HG03039 (cell line): Measurements from ENCODE around the gene SEMA6D.

Experiments used
- ATAC-seq: cut with Tn5 transposase; IDR thresholded peaks from one replicate; pipeline ENCODE4 v1.9.1; 2021; ENCODE audit warnings: mild to moderate bottlenecking, moderate library complexity; ENCODE audit not compliant: unreplicated experiment

The SEMA6D gene

DNA sequence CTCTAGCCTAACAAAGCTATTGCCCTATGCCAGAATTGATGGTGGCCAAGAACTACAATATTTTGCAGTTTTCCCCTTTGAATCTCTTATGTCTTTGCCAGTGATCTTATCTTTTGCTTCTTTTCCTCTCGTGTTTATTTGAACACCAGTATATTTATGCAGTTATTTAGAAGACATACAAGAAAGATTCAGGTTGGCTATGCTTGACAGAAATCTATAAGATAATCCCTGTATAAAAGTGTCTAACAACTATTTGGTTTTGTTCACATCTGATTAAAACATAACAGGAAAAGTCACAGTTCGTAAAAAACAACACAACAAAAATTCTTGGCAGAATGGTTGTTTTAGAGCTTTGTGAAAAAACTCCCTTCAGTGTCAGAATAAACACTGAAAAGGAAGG lies 63.7 kb downstream of the SEMA6D start:
- no peak for ATAC-seq

GRCh38 chr15:47781527-47781926 lies 64.2 kb downstream of the SEMA6D start:
- ATAC-seq = no peak

GRCh38 chr15:47784820-47785219 lies 67.5 kb downstream of the SEMA6D start:
- ATAC-seq = no peak

- ATAC-seq = no peak
Measured at GRCh38 chr15:47786371-47786770, 69.1 kb downstream of the SEMA6D start.

DNA sequence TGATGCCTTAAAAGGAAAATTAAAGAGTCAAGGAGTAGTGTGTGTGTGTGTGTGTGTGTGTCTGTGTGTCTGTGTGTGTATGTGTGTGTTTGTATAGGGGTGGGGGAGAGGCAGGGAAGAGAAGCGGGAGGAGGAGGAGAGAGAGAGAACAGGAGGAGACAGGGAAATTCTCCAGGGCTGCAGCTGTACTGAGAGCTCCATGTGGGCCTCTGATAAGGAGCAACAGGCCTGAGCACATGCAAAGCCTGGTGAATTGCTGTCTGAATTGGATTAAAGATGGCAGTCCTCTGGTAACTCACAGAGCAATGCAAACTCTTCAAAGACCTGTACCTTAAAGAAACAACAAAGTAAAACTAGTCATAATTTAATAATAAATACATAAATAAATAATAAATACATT lies 70.6 kb downstream of the SEMA6D start:
- no peak for ATAC-seq

- no peak for ATAC-seq
Measured at GRCh38 chr15:47788685-47789084, 71.4 kb downstream of the SEMA6D start.

DNA sequence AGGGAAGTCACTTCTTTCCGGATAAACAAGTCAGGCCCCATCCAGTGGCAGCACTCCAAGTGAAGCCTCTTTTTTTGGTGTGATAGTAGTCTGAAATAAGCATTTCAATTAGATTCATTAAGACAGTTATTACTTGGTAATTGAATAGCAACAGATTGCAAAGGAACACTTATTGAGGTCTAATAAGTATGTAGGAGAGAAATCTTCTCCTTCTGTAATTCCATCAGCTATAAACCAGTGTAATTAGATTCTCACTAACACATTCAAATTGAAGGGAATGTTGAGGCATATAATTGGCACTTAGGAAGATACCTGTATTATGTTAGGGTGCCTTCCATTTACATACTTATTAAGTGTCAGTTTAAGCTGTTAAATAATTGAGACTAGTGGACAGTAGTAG lies 73.9 kb downstream of the SEMA6D start:
- no peak for ATAC-seq

GRCh38 chr15:47792231-47792630 lies 74.9 kb downstream of the SEMA6D start:
- no peak for ATAC-seq

- ATAC-seq = no peak
Measured at GRCh38 chr15:47794252-47794914, 77.1 kb downstream of the SEMA6D start.

GRCh38 chr15:47795864-47796263 lies 78.6 kb downstream of the SEMA6D start:
- no peak for ATAC-seq

- no peak for ATAC-seq
Measured at GRCh38 chr15:47796339-47796738, 79.0 kb downstream of the SEMA6D start.

DNA sequence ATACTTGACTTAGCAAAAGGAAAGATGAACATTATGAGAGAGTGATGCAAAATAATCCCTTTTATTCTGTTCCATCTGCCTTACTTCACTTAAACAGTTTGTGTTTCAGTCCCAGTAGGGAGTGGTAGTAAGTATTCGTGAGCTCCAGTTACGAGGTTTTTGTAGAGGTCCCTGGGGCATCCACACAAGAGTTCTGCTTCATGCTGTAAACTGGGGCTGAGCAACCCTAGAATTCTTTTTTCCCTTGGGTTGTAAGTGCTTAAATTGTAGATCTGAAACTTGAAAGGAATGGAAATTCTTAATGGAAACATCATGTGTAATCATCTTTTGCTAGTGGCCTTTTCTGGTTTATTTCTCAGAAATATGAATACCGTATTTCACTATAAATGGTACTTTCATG lies 79.5 kb downstream of the SEMA6D start:
- ATAC-seq = no peak

GRCh38 chr15:47801522-47801921 lies 84.2 kb downstream of the SEMA6D start:
- no peak for ATAC-seq

DNA sequence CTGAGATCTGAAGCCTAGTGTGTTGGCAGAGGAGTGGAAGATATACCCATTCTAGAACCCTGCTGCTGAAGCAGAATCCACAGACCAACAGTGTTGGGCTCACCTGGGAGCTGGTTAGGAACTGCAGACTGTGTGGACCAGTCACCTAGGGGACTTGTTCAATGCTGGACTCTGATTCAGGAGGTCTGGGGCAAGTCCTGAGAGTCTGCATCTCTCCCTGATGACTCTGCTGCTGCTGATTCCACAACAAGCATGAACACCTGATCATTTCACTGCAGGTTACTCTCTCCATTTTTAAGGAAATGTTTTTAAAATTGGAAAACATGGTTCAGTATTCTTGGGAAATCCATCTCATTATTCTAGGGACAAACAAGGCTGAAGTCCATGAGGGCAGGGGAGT lies 84.9 kb downstream of the SEMA6D start:
- no peak for ATAC-seq

DNA sequence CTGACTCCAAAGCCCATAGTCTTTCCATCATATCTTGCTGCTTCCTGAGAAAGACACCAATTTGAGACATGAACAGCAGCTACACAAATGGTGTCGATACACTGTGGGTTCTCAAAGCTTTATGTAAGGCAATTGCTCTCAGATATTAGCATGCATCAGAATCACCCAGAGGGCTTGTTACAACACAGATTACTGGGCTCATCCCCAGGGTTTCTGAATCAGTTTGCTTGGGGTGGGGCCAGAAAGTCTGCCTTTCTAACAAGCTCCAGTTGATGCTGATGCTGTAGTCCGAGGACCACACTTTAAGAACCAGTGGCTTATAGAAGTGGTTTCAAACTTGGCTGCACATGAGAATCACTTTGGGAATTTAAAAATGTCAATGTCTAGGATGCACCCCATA lies 86.5 kb downstream of the SEMA6D start:
- ATAC-seq = no peak

GRCh38 chr15:47804733-47805132 lies 87.4 kb downstream of the SEMA6D start:
- no peak for ATAC-seq

DNA sequence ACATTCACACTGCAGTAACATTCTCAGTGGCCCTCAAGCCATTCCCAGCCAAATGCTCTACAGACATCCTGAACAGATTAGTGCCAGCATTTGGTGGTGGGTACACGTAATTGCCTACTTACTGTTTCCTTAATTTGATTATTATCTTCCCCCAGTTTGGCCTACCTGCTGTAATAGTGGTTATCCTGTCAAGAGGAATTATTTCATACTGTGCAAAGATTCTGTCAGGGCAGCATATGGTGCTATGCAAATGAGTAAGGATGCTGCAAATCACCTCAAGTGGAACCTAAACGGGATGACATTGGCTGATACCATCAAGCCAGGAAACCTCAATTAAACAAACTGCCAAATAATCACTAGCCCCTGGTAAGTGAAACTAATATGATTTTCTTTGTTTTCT lies 88.7 kb downstream of the SEMA6D start:
- no peak for ATAC-seq

GRCh38 chr15:47811172-47811571 lies 93.9 kb downstream of the SEMA6D start:
- ATAC-seq = no peak

DNA sequence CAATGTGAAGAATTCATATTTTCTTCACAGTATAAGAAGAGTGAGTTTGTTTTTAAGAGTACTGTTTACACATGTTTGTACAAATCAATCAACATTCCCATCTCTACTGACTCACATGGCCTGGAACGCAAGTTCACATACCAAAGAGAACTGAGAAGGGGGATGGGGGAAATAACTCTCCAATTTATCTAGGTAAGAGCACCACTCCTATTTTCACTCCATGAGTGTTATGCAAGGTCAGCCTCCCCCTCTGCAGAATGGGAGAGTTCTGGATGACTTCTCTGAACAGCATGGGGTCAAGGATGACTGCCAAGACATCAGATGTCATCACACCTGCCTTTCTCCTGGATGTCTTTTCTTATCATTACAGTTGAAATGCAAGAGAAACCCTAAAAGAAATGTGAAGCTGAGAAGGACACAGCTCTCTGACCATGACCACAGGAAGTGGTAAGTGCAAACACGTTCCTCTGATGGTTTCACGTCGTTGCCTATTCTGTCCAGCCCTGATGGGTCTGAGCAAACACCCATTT lies 95.2 kb downstream of the SEMA6D start:
- ATAC-seq = peak; percentile 44

- peak; percentile 93 for ATAC-seq
Measured at GRCh38 chr15:47813748-47814384, 96.6 kb downstream of the SEMA6D start.

GRCh38 chr15:47814620-47815019 lies 97.3 kb downstream of the SEMA6D start:
- ATAC-seq = no peak

GRCh38 chr15:47817969-47818548 lies 100.8 kb downstream of the SEMA6D start:
- ATAC-seq = no peak
